HL-60 (cell line): ENCODE results near the gene KCNJ6.

ENCODE experiments used
- DNase-seq, 2 experiments: peaks; one replicate each; pipeline ENCODE4 v3.0.0-alpha.2; 2010 to 2020; ENCODE audit warnings: low read depth in 1 of 2, low spot score in 1 of 2
- H3K27ac ChIP-seq: fragments of 250-450 bp; sonication (Bioruptor Pico); replicated peaks from 2 replicates; pipeline ENCODE4 v1.5.1; 2020; ENCODE audit warnings: mild to moderate bottlenecking, moderate library complexity
- H3K27me3 ChIP-seq: fragments of 250-450 bp; sonication (Bioruptor Pico); 2 replicates; pipeline ENCODE4 v1.5.1; 2021; ENCODE audit warnings: mild to moderate bottlenecking, moderate library complexity; ENCODE audit not compliant: insufficient read depth, poor library complexity, severe bottlenecking
- H3K4me3 ChIP-seq: replicated peaks from 2 replicates; pipeline ENCODE4 v1.5.1; 2011; ENCODE audit warnings: mild to moderate bottlenecking, control low read depth, low read length; ENCODE audit not compliant: insufficient read depth
- CTCF ChIP-seq: IDR thresholded peaks from one replicate; pipeline ENCODE4 v1.5.1; 2011; ENCODE audit warnings: low read length, control low read depth, inconsistent platforms; ENCODE audit not compliant: insufficient read depth
- GABPA ChIP-seq: IDR thresholded peaks from 2 replicates; pipeline ENCODE4 v1.6.1; 2012; ENCODE audit warnings: low read depth
- POLR2AphosphoS5 ChIP-seq: IDR thresholded peaks from 2 replicates; pipeline ENCODE4 v1.6.1; 2012; ENCODE audit warnings: low read depth
- REST ChIP-seq: IDR thresholded peaks from 2 replicates; pipeline ENCODE4 v1.6.1; 2012; ENCODE audit warnings: low read depth; ENCODE audit not compliant: insufficient replicate concordance
- SPI1 ChIP-seq: IDR thresholded peaks from 2 replicates; pipeline ENCODE4 v1.6.1; 2012; ENCODE audit warnings: low read depth, mild to moderate bottlenecking, borderline replicate concordance

KCNJ6 gene

DNA sequence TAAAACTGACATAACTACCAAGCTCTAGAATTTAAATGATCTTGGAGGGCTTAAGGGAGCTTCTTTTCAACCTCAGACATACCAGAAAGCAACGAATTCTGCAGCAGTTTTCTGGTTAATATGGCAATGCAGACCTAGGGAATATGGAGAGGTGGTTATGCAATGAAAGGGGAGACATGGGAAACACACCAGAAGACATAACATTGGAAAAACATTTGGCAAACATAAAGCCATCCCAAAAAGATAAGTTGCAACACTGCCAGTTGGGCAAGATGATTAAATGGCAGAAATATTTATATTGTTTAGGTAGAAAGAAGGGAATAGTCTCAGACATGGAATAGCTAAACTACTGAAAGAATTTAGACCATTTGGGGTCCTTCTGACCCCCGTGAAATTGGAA lies 104.5 kb downstream of the KCNJ6 start:
- Histone ChIP-seq H3K27ac (no peak overlapping the region), H3K4me3 (no peak overlapping the region), H3K27me3 (no peaks in the 10 kb centered on the region)
- no peak for DNase-seq
- TF ChIP-seq POLR2AphosphoS5 (no peak), SPI1 (no peak), REST (no peak), GABPA (no peak), CTCF (no peak)

DNA sequence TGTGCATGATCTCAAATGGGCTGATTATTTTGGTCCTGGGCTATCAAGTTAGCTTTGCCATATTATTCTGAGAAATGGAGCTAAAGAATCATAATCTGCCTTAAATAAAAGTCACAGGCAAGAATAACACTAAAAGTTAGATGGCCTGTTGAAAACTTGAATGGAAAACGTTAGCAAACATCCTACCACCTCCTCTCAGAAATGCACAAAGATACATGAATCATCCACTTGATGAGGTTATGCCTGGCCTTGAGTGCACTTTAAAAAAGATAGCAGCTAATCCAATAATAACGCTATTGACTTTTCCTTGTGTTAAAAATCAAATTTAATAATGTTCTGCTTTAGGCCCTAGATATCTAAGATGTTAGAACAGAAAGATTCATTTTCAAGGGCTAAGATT lies 108.0 kb downstream of the KCNJ6 start:
- Histone ChIP-seq H3K27ac (no peak overlapping the region), H3K27me3 (no peaks in the 10 kb centered on the region), H3K4me3 (no peak overlapping the region)
- no peak for TF ChIP-seq REST
- TF ChIP-seq GABPA: no peak
- no peak for TF ChIP-seq SPI1
- no peak for TF ChIP-seq POLR2AphosphoS5
- no peak for TF ChIP-seq CTCF
- no peak for DNase-seq

GRCh38 chr21:37805266-37805665 lies 111.0 kb downstream of the KCNJ6 start:
- DNase-seq: no peak
- Histone ChIP-seq H3K27ac (no peak overlapping the region), H3K4me3 (no peak overlapping the region), H3K27me3 (no peaks in the 10 kb centered on the region)
- TF ChIP-seq REST (no peak), CTCF (no peak), POLR2AphosphoS5 (no peak), SPI1 (no peak), GABPA (no peak)
